Stimulated activated CD8-positive, alpha-beta memory T cell treated with anti-CD3 and anti-CD28 coated beads, Interleukin-12 subunit alpha, Interleukin-12 subunit beta, amount 100 ng/mL, for 1 hour (primary cell): ENCODE measurements around the gene ST6GALNAC3.
"Not testable (repeated sequence)": the region's sequence is repeated elsewhere in the genome, so short reads cannot be mapped to it uniquely, and the experiment has no call there.

ENCODE experiments used
- DNase-seq: peaks from one replicate; pipeline ENCODE4 v3.0.0-alpha.2; 2020; ENCODE audit warnings: low read depth

ST6GALNAC3 gene

DNA sequence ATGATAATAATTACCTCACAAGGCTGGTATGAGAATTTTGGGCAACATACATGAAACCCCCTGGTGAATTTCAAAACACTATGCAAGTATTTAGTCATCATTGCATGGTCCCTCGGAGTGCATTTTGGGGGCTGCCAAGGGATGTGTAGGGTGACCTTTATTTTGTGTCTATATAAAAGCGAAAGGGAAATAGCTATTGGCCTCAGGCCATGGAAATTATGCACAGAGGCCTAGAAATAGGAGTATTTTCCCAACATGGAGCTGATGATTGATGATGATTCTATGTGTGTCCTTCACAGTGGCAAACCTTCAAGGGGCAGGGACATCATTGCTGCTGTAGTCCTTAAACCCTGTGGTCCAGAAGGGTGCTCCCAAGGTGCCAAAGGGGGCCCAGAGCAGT is 265.5 kb downstream of the ST6GALNAC3 start:
- DNase-seq: no peak

DNA sequence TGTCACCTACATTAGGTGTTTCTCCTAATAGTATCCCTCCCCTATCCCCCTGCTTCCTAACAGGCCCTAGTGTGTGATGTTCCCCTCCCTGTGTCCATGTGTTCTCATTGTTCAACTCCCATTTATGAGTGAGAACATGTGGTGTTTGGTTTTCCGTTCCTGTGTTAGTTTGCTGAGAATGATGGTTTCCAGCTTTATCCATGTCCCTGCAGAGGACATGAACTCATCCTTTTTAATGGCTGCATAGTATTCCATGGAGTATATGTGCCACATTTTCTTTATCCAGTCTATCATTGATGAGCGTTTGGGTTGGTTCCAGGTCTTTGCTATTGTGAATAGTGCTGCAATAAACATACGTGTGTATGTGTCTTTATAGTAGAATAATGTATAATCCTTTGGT is 267.3 kb downstream of the ST6GALNAC3 start:
- DNase-seq: not testable (repeated sequence)

DNA sequence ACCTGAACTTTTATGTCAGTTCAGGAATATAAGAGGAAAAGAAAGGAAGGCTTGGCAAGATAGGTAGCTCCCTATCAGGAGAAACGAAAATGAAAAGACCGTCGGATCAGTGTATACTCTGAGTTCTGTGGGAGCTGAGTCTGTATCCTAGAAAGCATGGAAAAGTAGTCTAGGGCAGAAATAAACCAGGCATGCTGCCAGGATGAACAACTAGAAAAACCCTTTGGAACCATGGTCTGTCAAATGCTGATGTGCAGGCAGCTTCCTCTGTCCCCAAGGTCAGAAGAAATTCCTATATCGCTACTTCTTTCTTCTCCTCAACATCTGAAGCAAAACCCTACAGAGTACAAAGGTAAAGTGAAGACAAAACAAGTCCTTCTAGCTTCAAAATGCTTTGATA is 268.8 kb downstream of the ST6GALNAC3 start:
- no peak for DNase-seq

DNA sequence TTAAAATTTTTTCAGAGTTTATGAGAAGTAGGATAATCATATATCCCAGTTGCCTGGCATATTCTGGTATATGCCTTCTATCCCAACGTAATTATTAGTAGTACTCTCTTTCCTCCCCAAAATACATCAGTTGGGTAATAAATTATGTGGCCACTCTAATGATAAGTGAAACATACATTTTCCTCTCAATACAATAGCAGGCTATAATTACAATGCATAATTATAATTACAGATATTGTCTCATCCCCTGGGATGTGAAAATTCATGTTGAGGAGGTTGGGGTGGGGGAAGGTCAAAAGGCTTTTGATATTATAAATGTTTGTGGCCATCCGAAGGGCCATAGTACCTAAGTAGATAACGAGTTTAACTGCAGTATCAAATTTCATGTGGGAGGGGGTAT is 277.1 kb downstream of the ST6GALNAC3 start:
- no peak for DNase-seq

DNA sequence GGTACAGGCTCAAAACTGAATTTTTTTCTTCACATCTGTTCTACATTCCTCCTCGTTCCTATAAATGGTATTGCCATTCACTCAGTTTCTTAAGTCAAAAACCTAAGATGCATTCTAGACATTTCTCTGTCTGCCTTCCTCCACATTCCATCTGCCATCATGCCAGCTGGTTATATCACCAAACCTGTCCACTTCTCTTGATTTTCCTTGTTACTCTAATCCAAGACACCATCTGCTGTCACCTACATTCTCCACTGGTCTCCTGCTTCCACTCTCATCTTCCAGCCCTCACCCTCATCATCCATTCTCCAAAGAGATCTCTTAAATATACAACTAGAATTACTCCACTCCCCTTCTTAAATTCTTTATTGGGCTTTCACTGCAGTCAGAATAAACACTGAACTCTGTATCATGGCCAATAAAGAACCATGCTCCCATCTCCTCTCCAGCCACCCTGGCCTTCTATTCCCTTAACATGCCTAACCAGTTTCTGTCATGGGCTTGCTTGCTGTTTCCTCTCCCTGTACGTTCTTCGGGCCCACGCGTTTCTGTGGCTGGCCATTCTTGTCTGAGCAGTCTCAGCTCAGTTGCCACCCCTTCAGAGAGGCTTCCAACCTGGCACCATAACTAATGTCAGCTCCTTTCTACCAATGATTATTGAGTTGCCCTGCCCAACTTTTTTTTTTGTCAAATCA is 278.3 kb downstream of the ST6GALNAC3 start:
- no peak for DNase-seq

DNA sequence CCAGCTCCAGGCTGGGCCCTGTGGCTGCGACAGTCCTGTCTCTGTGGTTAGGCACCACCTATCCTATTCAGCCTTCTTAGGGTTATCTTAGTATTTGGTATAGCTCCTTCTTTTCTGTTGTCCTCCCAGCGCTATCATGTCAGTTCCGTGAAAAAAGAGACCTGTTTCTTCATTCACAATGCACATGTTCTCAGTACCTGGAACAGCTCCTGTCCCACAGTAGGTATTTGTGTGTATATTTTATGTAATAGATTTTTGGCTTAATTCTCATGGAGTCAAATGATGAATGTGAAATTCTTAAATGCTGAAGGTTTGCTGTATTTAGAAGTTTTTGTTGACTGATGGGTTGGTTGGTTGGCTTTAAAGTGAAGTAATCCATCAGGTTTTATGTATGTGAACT is 279.7 kb downstream of the ST6GALNAC3 start:
- DNase-seq: no peak

DNA sequence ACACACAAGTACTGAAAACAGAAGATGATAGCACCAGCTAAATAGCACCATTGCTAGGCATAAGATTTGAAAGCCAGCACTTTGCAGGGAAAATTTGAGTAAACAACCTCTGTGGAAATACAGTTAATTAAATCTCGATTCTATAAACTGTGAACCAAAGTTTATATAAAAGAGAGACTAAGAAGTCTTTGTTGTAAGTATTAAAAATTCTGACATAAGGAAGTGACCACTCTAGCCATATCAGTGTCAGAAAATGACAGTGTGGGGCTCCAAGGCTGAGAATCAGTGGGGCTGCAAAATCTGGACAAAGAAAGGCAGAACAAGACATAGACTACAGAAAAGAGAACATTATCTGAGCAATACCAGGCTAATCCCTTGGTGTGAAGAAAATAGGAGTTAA is 292.2 kb downstream of the ST6GALNAC3 start:
- DNase-seq: no peak

DNA sequence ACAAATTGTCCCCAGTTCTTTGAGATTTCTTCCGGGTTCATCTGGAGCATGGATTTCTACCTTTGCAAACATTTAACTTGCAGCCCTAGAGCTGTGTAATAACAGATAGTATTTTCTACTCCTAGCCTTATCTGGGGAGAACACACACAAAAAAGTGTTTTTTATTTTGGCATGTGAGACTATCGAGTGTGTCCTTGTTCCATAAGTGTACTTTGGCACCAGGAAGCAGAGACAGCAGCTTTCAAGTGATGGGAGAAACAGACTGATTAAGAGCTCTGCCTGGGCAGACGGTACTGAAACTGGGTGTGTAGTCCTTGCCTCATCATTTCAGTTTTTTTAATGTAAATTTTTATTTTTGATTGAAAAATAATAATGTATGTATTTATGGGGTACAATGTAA is 297.4 kb downstream of the ST6GALNAC3 start:
- no peak for DNase-seq

DNA sequence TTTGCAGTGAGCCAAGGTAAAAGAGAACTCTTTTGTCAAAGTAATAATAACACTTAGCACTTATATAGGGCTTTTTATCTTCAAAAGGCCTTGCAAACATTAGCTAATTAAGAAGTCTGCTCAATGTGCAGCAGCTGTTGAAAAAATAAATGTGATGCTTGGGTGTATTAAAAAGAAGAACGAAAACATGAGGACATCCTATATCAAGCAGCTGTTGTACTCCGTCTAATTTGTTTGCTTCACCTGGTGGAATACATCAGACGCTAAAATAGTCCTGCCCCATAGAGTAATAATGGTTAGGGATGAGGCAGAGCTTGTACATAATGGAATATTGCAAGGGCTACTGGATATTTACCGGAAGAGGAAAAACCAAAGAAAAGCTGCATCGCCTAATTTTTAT is 299.5 kb downstream of the ST6GALNAC3 start:
- no peak for DNase-seq

DNA sequence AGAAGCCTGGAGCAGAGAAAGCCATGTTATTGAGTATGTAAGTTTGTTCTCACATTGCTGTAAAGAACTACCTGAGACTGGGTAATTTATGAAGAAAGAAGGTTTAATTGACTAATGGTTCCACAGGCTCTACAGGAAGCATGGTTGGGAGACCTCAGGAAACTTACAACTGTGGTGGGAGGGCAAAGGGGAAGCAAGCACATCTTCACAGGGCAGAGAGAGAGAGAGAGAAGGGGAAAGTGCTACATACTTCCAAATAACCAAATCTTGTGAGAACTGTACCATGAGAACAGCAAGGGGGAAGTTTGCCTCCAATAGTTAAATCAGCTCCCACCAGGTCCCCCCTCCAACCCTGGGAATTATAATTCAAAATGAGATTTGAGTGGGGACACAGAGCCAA is 302.7 kb downstream of the ST6GALNAC3 start:
- DNase-seq: no peak

DNA sequence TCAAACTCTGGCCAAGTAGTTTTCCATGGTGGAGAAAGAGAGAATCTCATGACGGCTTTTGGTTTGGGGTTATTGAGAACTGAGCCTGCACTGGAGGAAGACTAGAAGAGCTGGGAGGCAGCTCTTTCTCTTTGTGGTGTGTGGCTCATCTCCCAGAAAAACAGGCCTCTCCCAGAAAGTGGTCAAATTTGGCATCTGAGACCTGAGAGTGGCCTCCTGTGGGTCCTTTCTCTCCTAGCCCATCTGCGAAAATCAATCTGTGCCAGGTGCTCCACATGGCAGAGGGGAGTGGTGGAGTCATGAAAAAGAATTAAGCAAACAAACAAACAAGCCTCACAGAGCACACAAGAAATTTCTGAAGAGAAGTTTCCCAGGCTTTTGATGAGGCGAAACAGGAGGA is 305.0 kb downstream of the ST6GALNAC3 start:
- no peak for DNase-seq

DNA sequence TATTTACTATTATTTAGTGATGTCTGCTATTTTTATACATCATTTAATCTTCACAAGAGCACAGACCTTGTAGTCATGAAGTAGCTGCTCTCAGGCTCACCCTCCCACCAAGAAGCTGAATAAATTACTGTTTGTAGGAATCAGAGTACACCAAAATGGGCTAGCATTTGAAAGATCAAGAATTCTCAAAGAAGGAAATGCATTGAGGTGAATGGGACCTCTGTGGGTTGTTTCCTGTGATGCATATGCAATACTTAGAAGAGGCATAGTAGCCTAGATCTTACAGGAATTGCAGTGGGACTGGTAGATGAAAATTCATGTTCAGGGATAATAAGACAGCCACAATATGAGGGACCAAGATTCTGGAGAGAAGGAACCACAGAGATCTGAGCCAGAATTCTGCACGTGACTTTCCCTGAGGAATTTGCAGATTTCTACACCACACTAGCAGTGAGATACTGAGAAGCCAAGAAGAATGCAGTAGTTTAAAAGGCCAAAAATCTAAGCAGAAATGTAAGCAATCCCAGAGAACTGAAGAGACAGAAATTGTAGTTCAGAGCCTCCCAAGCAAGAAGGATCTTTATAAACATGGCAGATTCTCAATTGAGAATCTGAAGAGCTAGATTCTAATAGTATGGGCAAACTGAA is 307.0 kb downstream of the ST6GALNAC3 start:
- no peak for DNase-seq

DNA sequence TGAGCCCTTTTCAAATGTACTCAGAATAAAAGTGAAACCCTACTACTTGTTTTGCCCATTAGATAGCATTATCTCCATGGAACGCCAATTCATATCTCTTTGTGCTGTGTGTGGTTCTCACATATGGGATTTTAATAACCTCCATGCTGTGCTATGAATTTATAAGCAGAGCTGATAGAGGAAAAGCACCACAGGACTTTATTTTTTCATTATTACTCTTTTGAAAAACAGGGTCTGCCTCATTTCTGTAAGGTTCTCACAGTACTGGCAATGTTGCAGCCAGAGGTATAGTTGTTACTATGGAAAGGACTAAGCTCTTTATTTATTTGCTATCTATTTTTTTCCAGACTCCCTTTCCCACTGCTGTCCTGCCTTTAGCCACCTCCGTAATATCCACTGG is 313.7 kb downstream of the ST6GALNAC3 start:
- DNase-seq: no peak

DNA sequence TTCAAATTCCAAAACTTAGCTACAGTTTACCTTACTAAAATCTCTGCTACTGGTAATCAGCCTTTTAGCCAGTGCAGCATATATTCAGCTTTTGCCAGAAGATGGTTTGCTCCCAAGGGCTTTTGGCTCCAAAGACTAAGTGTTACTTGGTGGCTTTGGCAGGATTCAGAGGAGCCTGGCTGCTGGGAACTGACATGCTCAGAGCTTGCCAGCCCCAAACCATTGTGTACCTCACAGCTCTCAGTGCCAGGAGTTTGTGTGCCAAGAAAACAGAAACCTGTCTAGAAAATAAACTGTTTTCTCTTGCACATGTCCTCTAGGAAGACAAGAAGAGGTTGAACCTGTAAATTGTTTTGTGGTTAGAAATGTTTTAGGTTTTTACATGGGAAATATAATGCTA is 315.9 kb downstream of the ST6GALNAC3 start:
- no peak for DNase-seq

DNA sequence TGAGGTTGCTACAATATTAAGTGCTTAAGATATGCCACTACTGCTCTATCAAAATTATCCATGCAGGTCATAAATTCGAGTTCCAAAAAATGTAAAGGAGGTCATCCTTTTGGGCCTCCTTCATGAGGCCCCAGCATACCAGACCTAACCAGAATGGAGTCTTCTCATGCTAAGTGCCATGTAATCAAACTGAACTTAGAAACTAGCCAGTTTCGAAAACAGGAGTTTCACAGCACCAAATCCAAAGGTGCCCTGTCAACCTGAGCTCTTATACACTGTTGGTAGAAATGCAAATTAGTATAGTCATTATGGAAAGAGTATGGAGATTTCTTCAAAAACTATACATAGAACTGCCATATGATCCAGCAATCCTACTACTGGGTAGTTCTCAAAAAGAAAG is 320.5 kb downstream of the ST6GALNAC3 start:
- DNase-seq: no peak

DNA sequence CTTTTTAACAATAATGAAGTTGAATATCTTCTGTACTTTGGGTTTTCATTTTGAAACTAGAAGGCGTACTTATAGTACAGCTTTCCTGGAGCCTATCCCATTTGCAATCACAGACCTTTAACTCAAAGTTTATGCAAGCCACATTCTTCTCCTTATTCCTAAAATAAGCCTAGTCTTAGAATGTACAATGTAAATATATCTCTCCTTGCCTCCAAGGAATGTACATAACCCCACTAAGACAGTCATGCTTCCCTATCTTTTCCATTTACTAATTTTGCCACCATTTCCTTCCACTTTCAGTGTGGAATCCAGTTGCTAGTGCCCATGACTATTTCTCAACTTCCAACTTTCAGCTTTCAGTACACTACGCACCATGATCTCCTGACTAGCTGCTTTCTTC is 327.6 kb downstream of the ST6GALNAC3 start:
- no peak for DNase-seq

DNA sequence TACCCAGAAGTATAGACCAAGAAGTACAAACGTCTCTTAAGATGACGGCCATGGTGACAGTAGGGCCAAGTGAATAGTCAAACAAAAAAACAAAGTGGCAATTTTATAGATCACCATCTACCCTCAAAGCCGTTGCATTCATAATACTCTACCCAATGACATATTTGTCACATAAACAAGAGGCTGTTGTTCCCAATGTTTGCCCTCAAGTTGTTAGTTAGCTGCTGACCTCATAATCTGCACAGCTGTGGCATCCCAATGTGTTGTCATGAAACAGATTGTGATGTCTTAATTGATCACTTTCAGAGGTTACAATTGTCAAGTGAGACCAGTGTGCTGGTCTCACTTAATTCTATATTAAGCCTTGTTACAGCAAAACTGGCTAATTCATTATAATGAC is 333.8 kb downstream of the ST6GALNAC3 start:
- DNase-seq: no peak

DNA sequence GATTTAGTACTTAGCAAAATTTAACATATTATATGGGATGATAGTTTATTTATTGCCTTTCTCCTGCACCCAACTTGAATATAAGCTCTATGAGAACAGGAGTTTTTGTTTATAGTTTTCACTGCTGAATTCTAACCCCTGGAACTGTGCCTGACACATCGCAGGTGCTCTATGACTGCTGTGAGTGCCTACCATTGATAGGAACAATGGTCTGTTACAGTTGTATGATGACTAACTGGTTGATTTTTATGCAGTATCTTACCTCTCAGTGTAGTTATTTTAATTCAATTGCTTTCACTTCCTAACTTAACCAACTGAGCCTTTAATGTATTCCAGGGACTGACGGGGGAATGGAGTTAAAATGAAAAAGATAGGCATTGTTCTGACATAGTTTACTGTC is 336.0 kb downstream of the ST6GALNAC3 start:
- DNase-seq: no peak

DNA sequence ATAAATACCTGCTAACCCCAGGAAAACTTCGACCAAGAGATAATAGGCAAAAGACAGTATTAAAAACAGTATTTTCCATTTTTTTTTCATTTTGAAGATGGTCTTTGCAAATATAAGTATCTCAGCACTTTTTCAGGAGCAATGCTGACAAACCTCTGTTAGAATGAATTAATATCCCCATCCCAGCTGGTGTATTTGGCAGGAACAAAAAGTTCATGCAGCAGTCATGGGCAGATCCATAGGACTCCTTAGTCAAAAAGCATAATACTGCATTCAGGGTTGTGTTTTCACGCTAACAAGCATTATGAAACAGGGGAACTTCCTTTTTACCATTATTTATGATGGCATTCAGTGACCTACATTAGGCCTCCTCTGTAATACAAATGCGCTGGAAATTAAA is 344.0 kb downstream of the ST6GALNAC3 start:
- no peak for DNase-seq

DNA sequence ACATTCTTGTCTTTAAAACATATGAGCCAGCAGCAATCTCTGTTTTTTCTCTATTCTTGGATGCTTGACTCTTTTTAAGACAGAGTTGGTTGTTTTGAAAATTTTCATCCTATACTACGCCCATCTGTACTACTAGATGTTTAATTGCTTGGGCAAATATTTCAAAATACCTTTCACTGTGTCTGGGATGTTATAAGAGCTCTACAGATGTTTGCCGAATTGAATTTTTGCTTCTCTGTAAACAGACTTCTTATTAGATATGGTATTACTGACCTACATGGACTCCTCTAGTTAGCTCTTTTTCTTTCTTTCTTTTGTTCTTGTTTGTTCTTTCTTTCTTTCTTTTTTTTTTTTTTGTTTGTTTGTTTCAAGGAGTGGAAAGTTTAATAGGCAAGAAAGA is 345.1 kb downstream of the ST6GALNAC3 start:
- DNase-seq: no peak

DNA sequence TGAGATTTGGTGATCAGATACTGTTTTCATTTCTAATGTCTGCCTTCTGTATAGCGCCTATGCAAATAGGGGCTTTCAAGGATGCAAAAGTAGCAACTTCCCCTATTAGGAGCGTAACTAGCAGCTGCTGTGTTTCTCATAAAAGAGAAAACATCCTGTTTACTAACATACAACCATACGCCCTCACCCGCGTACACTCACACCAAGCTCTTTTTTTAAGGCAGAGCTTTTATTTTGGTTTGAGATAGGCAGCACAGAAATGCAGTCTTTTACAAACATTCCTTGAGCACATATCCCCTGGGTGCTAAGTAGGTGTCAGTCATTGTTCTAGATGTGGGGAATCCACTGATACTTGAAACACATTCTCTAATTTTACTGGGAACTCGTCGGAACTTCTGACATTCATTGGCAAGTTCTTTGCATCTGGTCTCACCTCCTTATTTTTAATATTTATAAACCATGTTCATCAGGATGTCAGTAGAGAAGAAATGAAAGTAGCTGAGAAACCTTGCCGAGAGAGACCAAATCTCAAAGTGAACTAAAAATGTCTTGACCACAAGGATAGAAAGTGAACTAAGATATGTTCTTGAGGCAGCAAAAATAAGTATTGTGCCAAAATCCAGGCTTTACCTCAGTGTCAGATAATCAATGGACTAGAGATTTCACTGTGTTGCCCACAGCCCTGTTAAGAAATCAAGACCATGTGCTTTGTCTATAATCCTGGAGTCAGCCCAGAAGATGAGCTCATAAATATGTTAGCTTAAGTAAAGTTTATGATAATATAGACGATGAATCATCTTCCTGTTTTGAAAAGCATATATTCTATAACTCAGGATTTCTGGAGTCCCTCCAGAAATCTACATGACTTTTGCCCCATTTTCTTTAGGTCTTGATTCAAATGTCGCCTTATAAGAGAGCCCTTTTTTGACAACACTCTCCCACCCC is 350.9 kb downstream of the ST6GALNAC3 start:
- DNase-seq: no peak

DNA sequence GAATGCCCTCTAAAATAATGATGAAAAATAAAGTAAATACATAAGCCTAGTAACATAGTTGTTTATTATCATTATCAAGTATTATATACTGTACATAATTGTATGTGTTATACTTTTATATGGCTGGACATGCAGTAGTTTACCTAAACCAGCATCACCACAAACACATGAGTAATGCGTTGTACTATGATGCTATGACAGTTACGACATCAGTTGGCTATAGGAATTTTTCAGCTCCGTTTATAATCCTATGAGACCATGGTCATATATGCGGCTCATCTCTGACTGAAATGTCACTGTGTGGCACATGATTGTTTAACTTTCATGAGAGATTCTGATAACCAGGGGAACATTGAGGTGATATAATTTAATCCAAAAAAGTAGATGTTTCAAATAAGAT is 352.1 kb downstream of the ST6GALNAC3 start:
- no peak for DNase-seq

DNA sequence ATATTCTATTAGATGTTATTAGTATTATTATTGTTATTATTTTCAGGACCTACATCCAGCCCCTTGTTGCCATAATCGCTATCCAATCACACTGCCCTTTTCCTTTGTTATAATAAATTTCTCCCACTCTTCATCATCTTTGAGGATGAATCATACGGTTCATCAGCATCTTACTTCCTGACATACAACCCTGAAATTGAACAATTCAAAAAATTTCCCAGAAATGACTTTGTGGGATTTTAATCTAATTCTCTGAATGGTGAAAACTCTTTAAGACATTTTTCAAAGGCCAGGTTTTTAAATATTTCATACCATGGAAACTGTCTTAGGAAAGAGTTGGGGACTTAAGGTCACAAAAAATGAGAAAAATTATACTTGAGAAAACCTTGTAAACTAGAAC is 353.5 kb downstream of the ST6GALNAC3 start:
- no peak for DNase-seq
